Ishikawa (cell line): ENCODE results near the gene OTULIN.

ENCODE experiments used
- CEBPB ChIP-seq: IDR thresholded peaks from 2 replicates; pipeline ENCODE4 v1.6.1; 2012
- CREB1 ChIP-seq: IDR thresholded peaks from 2 replicates; pipeline ENCODE4 v1.6.1; 2012; ENCODE audit warnings: low read depth
- EGR1 ChIP-seq: IDR thresholded peaks from 2 replicates; pipeline ENCODE4 v1.6.1; 2012
- EP300 ChIP-seq: IDR thresholded peaks from 2 replicates; pipeline ENCODE4 v1.6.1; 2012; ENCODE audit warnings: borderline replicate concordance
- MAX ChIP-seq: IDR thresholded peaks from 2 replicates; pipeline ENCODE4 v1.6.1; 2012
- NFIC ChIP-seq: IDR thresholded peaks from 2 replicates; pipeline ENCODE4 v1.6.1; 2012
- RAD21 ChIP-seq: IDR thresholded peaks from 2 replicates; pipeline ENCODE4 v1.6.1; 2012; ENCODE audit warnings: low read depth
- REST ChIP-seq: IDR thresholded peaks from 2 replicates; pipeline ENCODE4 v1.6.1; 2012; ENCODE audit warnings: low read depth, mild to moderate bottlenecking
- TAF1 ChIP-seq: IDR thresholded peaks from 2 replicates; pipeline ENCODE4 v1.6.1; 2012; ENCODE audit warnings: low read depth, mild to moderate bottlenecking
- TEAD4 ChIP-seq: IDR thresholded peaks from 2 replicates; pipeline ENCODE4 v1.6.1; 2012
- USF1 ChIP-seq: IDR thresholded peaks from 2 replicates; pipeline ENCODE4 v1.6.1; 2012
- YY1 ChIP-seq: IDR thresholded peaks from 2 replicates; pipeline ENCODE4 v1.6.1; 2012; ENCODE audit warnings: low read depth

GRCh38 chr5:14721990-14722656, 57.6 kb downstream of the OTULIN start:
- TF ChIP-seq RAD21, result no peak
- no peak for TF ChIP-seq MAX
- no peak for TF ChIP-seq TAF1
- TF ChIP-seq TEAD4, result no peak
- no peak for TF ChIP-seq REST
- TF ChIP-seq CREB1, result no peak
- no peak for TF ChIP-seq CEBPB
- no peak for TF ChIP-seq EP300
- no peak for TF ChIP-seq EGR1
- TF ChIP-seq USF1, result no peak
- no peak for TF ChIP-seq NFIC
- TF ChIP-seq YY1, result no peak
